ENCODE measurements around the gene MAPK8IP2. TPM values are rescaled to one million over a fixed set of nuclear protein-coding genes. Genes with fewer than 3 reads are reported as not detected.

The MAPK8IP2 gene
- total RNA-seq, 4 donors from 2014 or later = 0.39 to 0.85 (median 0.47) TPM

DNA sequence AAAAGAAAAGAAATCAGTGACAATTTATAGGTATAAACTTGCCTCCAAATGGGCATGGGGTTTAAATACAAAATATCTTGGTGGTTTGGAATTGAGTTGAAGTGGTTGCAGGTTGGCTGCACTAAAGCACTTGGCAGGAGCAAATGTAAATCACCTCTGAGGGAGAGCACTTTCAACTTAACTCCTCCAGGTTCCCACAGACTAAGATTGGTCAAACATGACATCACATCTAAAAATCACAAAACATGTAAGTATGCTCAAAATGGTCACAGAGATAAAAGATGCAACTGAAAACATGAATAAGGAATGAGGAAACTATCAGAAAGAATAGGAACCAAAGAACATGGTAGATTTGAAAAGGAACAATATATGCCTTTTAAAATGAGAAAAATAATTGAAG, 59.7 kb downstream of the MAPK8IP2 start:
- ATAC-seq (no peak), DNase-seq (no peak)
- H3K27ac ChIP-seq = no peak overlapping the region
- H3K4me3 ChIP-seq = no peak overlapping the region
- in situ Hi-C loops (cut with MboI; ENCODE audit: low sequenced_read_pairs in 4 of 4) = no loop called here
- no peaks in the 10 kb centered on the region for H3K4me1 ChIP-seq
- TF ChIP-seq, protein P1, sequence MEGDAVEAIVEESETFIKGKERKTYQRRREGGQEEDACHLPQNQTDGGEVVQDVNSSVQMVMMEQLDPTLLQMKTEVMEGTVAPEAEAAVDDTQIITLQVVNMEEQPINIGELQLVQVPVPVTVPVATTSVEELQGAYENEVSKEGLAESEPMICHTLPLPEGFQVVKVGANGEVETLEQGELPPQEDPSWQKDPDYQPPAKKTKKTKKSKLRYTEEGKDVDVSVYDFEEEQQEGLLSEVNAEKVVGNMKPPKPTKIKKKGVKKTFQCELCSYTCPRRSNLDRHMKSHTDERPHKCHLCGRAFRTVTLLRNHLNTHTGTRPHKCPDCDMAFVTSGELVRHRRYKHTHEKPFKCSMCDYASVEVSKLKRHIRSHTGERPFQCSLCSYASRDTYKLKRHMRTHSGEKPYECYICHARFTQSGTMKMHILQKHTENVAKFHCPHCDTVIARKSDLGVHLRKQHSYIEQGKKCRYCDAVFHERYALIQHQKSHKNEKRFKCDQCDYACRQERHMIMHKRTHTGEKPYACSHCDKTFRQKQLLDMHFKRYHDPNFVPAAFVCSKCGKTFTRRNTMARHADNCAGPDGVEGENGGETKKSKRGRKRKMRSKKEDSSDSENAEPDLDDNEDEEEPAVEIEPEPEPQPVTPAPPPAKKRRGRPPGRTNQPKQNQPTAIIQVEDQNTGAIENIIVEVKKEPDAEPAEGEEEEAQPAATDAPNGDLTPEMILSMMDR (IDR thresholded peaks at IDR 0.05 in 4 of 5, conservative IDR thresholded peaks at IDR 0.05 in 1 of 5) = no peak
- TF ChIP-seq POLR2A (IDR thresholded peaks at IDR 0.05) = no peak
- peaks cover 0 to 17% (median 5%) of the 10 kb centered on the region in 3 donors for H3K27me3 ChIP-seq
- no peaks in the 10 kb centered on the region for H3K36me3 ChIP-seq
- intact Hi-C loops (cut with DNase I; ENCODE audit: low total_unique reads) = no loop called here
- no peaks in the 10 kb centered on the region for H3K9me3 ChIP-seq

Other genes starting within 250 kb of the MAPK8IP2 start
- 100 to 1,000 TPM in 3 of 4 donors, 10 to 100 TPM in 1; 50.5 to 116 (median 107) TPM for gene SBF1, start 125.8 kb upstream of the MAPK8IP2 start, total RNA-seq
- under 1 TPM in 1 of 4 donors, not detected in 3; 0.53 TPM for gene ADM2, start 119.2 kb upstream of the MAPK8IP2 start, total RNA-seq
- not detected for gene MIOX, start 113.9 kb upstream of the MAPK8IP2 start, total RNA-seq
- 10 to 100 TPM; 19.7 to 39.4 (median 26.9) TPM for gene LMF2, start 93.1 kb upstream of the MAPK8IP2 start, total RNA-seq
- 10 to 100 TPM; 19.0 to 29.3 (median 23.4) TPM for gene NCAPH2, start 92.6 kb upstream of the MAPK8IP2 start, total RNA-seq
- gene SCO2, start 75.2 kb upstream of the MAPK8IP2 start, total RNA-seq = 1 to 10 TPM in 2 of 4 donors, not detected in 2; 1.0 to 2.3 TPM
- gene TYMP, start 70.8 kb upstream of the MAPK8IP2 start, total RNA-seq = 10 to 100 TPM in 3 of 4 donors, 1 to 10 TPM in 1; 8.8 to 15.8 (median 11.8) TPM
- gene KLHDC7B, start 54.9 kb upstream of the MAPK8IP2 start, total RNA-seq = not detected
- gene SYCE3, start 37.9 kb upstream of the MAPK8IP2 start, total RNA-seq = not detected
- gene CPT1B, start 22.4 kb upstream of the MAPK8IP2 start, total RNA-seq = 100 to 1,000 TPM in 1 of 4 donors, 10 to 100 TPM in 3; 53.4 to 134 (median 63.7) TPM
- gene CHKB, start 17.9 kb upstream of the MAPK8IP2 start, total RNA-seq = 10 to 100 TPM; 10.8 to 39.7 (median 24.4) TPM
- 10 to 100 TPM in 2 of 4 donors, 1 to 10 TPM in 2; 8.8 to 17.8 (median 10.2) TPM for gene ARSA, start 27.4 kb downstream of the MAPK8IP2 start, total RNA-seq
- 1 to 10 TPM; 3.8 to 9.8 (median 5.1) TPM for gene SHANK3, start 72.0 kb downstream of the MAPK8IP2 start, total RNA-seq
- gene ACR, start 137.4 kb downstream of the MAPK8IP2 start, total RNA-seq = not detected
- 1 to 10 TPM; 1.0 to 8.2 (median 1.7) TPM for gene RABL2B, start 182.8 kb downstream of the MAPK8IP2 start, total RNA-seq

Data from gastrocnemius medialis (tissue), 4 donors.